Stimulated activated naive CD4-positive, alpha-beta T cell (primary cell): Measurements from ENCODE around the gene SULT6B1.
A peak's percentile ranks its signal among the peaks of the same experiment; 100 is the strongest.
"Not testable (repeated sequence)": the region's sequence is repeated elsewhere in the genome, so short reads cannot be mapped to it uniquely, and the experiment has no call there.

Source experiments
- DNase-seq, 6 experiments: peaks; one replicate each; lab custom pipeline; 2025; lab: John Stamatoyannopoulos, UW

The SULT6B1 gene, protein sequence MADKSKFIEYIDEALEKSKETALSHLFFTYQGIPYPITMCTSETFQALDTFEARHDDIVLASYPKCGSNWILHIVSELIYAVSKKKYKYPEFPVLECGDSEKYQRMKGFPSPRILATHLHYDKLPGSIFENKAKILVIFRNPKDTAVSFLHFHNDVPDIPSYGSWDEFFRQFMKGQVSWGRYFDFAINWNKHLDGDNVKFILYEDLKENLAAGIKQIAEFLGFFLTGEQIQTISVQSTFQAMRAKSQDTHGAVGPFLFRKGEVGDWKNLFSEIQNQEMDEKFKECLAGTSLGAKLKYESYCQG

DNA sequence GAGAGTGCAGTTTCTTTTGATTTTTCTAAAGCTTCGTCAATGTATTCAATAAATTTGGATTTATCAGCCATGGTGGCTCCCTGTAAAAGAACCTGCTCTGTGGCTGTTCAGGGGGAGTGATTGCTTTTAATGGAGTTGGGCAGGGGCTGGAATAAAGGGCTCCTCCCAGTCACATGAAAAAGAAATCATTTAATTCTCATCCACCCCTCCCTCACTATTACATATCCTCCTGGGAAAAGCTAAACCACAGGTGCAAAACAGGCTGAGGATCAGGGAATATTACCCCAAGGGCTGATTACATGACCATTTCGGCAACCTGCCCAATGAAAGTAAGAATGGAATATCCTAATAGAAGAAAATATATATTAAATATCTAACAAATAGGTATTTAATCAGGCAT is at the start of gene SULT6B1:
SULT6B1 (minus strand) TSS at position 101 of the 400 bp plus-strand sequence; CDS start at position 71, 30 bp downstream.
- no peak for DNase-seq

DNA sequence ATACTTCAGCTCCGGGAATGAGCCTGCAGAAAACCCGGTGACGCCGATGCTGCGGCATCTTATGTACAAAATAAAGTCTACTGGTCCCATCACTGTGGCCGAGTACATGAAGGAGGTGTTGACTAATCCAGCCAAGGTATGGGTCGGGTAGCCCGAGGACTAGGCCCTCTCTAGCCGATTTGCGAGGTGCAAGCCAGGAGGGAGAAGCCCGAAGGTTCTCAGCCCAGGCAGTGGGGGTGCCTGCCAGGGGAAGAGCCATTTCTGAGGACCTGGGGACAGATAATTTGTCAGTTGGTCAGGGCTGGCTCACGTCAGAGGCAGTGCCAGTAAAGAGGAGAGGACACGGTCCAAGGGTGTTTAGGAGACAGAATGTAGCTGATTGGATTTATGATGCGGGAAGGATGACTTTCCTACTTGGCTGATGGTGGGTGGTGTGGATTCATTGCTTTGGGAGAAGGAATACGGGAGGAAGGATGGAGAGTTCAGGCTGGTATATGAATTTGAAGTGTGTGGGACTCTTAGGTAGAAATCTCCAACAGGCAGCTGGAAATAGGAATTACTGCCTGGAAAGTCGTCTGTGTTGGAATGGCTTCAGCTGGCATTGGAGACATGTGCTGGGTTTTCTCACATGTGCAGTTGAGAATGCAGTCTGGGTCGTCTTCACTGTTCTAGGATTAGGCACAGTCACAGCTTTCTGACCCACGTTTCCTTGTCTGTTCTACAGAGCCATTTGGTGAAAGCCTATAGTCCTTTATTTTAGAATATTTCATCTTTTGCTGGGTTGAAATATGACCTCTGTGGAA is 43.9 kb upstream of the SULT6B1 start:
- DNase-seq, result peak in 1 of 6 experiments; percentile 26

DNA sequence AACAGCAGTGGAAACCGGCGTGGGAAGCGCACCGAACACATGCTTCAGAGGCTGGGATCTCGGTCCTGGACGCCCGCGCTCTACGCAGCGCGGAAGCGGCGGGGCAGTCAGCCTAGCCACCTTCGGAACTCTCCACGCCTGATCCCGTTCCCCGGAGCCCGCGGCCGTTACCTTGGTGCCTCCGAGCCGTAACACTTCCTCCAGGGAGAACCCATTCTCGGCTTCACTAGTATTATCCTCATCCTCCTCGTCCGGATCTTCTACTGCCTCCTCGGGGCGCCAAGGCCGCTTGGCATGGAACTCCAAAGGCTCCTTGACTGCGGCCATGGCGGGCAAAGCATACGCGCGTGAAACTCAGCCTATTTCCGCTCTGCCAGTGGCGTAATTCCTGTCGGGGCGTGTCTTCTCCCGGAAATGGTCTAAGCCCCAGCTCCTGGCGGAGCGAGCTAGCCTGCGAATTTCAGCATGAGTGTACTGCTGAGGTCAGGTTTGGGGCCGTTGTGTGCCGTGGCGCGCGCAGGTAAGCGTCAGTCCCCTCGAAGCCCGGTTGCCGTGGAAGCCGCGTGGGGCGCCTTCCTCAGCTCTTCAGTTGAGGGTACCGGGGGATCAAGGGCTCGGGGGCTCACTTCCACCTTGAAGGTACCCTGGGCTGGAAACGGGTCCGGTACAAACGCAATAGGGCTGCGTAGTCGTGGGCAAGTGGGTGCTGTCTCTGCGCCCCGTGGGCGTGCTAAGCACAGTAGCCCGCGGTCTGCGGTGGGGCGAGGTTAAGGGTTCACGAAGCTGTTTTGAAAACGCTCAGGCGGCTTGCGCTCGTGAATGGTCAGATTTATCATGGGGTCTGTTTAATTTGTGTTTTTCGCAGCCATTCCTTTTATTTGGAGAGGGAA is 43.0 kb upstream of the SULT6B1 start, which contains the start of the genes CEBPZ and NDUFAF7:
CEBPZ (minus strand) TSS at position 356 of the 890 bp plus-strand sequence; CDS start at position 327, 29 bp downstream.
NDUFAF7 (plus strand) TSS at position 418 of the 890 bp plus-strand sequence; CDS start at position 466, 48 bp downstream.
- DNase-seq, result peak; percentile 75 to 85 (median 81)

DNA sequence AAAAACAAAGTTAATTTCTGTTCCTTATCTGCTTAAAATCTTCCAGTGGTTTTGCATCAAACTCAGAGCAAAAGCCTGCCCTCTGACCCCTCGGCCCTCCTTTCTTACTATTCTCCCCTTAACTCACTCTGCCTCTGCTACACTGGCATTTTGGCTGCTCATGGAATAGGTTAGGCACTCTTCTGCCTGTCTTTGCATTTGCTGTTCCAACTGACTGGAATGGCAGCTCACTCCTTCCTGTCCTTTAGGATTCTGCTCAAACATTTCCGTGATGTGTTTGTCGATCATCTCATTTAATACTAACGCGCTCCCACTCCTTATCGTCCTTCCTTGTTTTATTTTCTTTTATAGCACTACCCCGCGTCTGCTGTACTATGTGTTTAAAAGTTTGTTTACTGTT is 42.1 kb upstream of the SULT6B1 start:
- DNase-seq, result no peak

DNA sequence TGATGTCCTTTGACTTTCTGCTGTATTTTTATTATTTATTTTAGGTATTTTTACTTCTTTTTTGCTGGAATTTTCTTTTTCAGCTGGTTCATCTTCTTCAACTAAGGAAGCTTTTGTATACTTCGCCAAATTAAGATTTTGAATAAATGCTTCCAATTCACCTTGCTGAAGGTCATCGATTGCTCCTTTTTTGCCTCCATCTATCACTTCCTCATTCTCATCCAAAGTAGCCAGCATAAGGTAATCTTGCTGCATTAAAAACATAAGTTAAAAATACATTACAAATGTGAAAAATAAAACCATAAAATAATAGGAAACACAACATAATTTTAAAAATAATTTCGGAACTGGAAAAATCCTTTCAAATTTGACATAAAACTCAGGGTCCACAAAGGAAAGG is 40.3 kb upstream of the SULT6B1 start:
- no peak for DNase-seq

DNA sequence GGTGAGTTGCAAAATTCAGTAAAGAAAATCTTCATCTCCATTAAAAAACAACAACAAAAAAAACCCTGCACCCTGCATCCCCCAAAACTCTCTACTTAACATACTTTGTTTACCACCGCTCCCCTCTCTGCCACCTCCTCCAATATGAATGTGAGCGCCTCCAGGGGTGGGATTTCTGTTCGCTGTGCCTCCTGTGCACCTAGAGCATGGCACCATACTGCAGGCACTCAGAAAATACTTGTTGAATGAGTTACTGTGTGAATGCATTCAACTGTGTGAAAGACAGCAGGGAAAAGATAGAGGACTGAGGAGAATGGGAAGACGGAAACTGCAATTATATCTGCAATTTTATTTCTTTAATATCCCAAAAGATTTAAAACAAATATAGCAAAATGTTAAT is 38.4 kb upstream of the SULT6B1 start:
- no peak for DNase-seq

DNA sequence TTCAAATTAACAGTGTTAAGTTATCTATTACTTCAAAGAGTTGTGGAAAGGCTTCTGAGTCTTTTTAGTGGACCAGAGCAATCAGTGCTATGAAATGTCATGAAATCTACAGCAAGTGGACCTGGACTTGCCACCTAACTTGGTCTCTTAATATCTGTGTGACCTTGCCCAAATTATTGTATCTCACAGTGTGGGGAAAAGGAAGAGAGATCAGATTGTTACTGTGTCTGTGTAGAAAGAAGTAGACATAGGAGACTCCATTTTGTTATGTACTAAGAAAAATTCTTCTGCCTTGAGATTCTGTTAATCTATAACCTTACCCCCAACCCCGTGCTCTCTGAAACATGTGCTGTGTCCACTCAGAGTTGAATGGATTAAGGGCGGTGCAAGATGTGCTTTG is 36.7 kb upstream of the SULT6B1 start:
- DNase-seq, result not testable (repeated sequence)

DNA sequence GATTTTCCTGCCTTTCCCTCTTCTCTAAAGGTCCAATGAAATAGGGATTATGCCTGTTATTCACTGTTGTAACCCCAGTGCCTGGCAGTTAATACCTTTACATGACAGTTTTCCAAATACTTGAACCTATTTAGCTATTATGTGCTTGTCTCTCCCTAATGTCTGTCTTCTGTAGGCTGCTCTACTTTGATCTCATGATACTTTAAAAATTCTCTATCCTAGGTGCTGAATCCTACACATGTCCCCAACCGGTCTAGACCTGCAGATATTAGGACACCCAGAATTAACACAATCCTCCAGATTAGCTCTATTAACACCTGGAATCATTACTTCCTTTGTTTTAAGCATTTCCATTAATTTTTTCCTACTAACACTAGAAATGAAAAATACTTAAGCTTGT is 35.6 kb upstream of the SULT6B1 start:
- no peak for DNase-seq

DNA sequence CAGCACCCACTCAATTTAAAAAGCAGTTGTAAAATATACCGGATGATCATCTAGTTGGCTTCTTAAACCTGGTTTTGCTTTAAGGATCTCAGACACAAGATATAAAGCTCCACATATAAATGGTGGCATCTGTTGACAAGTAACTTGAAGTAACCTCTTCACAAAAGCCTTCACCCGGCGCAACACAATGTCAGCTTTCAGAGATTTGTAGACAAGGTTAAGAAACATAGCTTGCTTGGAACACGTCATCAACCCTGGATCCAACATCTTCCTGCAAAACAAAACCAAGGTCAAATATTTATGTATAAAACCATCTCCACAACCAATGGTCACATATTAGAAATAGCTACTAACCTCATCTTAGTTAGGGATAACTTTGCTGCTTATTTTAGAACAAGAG is 34.7 kb upstream of the SULT6B1 start:
- DNase-seq, result no peak

DNA sequence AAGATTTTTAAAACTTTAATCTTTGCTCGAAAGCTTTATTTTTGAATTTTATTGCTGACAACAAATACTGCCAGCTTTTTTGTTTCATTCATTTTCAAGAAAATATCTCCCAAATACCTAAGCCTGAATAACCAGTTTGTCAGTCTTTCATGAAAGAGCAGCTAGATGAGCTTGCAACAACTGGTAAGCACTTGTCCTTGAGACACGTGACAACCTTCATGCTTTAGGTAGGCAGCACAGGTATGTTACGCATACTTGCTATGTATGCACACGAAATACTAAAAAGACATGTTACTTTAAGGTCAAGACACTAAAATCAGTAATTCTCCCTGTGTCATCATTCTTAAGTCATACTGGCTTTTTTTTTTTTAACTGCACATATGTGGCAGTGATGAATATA is 30.6 kb upstream of the SULT6B1 start:
- no peak for DNase-seq

DNA sequence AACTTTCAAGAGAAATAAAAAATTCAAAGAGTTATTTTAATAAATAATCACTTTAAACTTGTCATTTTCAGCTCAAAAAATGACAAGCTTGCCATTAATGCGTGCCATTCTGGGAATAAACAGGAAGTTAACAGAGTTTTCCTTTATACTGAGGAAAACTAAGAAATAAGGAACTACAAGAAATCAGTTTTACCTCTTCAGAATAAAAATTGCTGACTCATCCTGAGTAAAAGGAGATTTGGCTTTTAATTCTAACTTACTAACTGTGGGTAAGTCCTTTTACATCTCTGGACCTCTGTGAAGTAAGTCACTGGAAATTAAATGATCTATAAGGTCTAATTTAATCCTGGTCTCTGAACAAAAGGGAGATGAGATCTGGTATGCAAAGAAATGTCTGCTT is 26.8 kb upstream of the SULT6B1 start:
- no peak for DNase-seq

DNA sequence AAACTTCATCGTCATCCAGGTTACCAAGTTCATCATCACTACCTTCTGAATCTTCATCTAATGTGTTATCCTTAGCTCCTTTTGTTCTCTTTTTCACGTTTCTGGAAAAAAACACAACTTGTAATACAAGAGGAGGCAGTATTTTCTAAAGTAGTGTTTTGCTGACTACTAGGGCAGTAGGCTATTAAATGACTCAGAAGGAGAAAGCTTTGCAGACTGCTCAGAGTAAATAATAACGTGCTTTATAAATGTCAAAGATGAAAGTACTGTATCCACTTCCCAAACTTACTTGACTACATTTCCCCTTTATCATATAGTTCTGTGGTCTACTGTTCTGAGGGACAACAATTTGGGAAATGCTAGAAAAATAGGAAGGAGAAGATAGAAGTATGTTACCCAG is 23.5 kb upstream of the SULT6B1 start:
- DNase-seq, result no peak

DNA sequence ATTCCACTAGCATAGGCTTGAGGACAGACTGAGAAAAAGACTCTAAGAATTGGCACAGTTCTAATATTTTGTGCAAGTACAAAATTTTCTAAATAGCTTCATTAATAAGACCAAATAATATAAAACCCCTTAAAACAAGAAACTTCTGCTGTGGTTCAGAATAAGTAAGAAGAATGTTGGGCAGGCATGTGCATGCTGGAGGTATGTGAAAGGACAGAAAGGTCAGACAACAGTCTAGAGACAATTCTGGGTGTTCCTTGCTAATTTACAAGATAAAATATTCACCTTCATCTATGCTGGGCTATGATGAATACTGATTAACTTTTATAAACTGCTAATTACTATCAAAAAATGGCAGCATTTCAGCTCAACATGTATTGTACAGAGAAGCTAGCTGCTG is 22.7 kb upstream of the SULT6B1 start:
- DNase-seq, result no peak

DNA sequence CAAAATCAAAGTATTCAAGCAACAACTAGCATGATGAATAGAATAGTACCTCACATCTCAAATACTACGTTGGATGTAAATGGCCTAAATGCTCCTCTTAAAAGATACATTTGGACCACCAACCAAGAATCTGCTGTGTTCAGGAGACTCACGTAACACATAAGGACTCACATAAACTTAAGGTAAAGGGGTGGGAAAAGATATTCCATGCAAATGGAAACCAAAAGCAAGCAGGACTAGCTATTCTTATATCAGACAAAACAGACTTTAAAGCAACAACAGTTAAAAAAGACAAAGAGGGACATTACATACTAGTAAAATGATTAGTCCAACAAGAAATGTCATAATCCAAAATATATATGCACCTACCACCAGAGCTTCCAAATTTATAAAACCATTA is 18.3 kb upstream of the SULT6B1 start:
- not testable (repeated sequence) for DNase-seq

DNA sequence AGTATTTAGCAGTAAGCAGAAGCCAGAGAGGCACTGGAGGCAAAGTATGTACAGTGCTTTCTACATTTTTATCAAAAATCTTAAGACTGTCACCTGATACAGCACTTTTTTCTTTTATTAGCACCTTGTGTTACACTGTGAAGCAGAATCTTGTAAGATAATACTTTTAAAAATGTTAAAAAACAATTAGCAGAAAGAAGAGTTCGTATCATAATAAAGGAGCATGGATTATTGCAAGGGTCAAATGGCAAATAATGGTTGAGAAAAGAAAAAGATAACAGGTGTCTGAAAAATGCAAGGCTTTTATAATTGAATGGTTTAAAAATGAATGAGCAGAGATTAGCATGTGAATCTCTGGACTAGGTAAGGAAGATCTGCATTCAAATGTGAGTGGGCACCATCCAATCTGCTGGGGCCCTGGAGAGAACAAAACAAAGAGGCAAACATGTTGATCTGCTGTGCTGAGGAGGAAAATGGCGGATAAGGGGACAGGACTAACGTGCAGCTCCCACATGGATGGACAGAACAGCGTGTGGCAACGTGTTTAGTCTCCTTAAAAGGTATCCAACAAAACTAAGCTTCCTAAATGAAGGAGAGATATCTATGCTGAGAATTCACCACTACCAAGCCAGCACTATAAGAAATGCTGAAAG is 17.3 kb upstream of the SULT6B1 start:
- no peak for DNase-seq

DNA sequence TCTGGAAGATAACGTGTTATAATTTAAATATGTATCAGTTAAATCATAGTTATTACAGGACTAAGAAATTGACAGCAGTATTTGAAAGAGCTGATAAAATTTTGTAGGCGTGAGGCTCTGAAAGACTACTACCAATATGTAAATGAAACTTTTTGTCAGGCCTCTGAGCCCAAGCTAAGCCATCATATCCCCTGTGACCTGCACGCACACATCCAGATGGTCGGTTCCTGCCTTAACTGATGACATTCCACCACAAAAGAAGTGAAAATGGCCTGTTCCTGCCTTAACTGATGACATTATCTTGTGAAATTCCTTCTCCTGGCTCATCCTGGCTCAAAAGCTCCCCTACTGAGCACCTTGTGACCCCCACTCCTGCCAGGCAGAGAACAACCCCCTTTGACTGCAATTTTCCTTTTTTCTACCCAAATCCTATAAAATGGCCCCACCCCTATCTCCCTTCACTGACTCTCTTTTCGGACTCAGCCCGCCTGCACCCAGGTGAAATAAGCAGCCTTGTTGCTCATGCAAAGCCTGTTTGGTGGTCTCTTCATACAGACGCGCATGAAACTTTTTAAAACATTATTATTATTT is 16.7 kb upstream of the SULT6B1 start:
- not testable (repeated sequence) for DNase-seq

DNA sequence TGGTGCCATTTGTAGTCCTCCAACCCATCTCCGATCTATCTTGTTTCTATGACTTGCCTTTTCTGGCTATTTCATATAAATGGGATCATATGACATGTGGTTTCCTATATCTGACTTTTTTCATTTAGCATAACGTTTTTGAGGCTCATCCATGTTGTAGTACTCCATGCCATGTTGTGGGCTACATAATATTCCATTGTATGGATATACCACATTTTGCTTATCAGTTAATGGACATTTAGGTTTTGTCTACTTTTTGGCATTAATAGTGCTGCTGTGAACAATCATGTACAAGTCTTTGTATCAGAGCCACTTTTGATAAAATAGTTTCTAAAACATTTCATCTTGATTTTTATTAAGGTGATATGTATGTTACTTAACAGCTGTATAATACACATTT is 15.2 kb upstream of the SULT6B1 start:
- no peak for DNase-seq

DNA sequence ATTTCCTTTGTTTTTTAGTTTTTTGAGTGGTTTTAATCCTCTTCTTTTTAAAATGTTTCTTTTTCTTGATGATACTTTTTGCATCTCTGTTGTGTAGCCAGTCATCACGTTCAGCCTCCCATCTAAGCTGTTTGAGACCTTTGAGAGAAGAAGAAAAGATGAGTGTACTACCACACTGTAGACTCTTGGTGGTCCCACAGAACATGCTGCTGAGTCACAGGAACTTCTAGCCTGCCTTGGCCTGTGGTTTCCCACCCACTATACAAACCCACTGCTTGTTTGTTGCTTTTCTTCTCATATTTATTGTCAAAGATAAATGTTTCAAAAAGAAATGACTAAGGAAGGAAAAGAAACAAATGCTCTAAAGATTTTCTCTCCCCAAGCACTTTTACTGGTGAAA is 13.3 kb upstream of the SULT6B1 start:
- DNase-seq, result no peak

DNA sequence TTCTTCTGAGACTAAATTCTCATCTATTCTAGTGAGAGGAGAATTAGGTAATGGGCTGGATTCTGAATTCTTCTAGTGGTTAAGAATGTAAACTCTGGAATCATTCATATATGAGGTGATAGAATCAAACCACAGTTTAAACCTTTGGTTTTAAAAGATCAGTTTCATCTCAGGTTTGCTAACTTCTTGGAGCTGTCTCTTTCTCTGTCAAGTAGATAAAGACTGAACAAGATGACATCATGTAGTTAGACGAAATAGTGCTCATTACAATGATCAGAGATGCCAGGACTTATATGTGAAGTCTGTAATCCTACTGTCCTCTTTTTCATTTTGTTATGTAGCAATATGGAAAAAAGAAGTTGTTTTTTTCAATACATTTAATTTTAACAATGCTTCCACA is 12.7 kb upstream of the SULT6B1 start:
- no peak for DNase-seq

DNA sequence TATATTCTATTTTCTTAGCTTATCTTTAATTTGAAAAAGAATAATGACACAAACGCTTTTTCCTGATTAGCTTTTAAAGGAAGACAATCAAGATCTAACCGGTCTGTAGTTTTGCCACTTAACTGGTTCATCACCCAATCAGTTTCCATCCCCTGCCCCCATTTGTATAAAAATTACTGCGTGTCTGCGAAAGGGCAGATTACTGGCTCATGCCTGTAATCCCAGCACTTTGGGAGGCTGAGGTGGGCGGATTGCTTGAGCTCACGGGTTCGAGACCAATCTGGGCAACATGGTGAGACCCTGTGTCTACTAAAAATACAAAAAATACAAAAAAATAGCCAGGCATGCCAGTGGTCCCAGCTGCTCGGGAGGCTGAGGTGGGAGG is 10.2 kb upstream of the SULT6B1 start:
- no peak for DNase-seq
